SU-DHL-6 (cell line): ENCODE results near the gene FBP1.

Experiments
- EZH2phosphoT487 ChIP-seq: fragments of 200-600 bp; sonication (generic), shearing (Covaris generic); conservative IDR thresholded peaks from 2 replicates; pipeline ENCODE4 v1.6.1; 2018; ENCODE audit warnings: mild to moderate bottlenecking, antibody characterized with exemption, low read length, moderate library complexity, mixed read lengths
- TF ChIP-seq, protein P1 (sequence below): fragments of 200-600 bp; sonication (generic); IDR thresholded peaks from one replicate; pipeline ENCODE4 v1.5.1; 2017; ENCODE audit warnings: antibody characterized with exemption, mild to moderate bottlenecking, low read length, moderate library complexity; ENCODE audit not compliant: insufficient read depth, poor library complexity, severe bottlenecking

DNA sequence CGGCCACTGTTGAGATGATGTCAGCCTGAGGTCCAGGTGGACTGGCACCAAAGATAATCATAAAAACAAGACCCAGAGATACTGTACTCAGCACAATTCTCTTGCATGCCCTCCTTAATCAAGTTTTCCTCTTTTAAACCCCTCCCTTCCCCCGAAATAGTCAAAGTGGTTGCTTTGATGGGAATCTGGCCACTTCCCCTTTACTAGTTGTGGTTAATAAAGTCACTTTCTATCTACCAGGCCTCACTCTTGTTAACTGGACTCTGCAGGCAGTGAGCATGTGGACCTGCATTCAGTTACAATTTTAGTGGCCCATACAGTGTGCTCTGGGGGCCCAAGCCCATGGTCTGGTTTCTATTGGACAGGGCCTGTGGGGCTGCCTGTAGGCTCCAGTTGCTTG is 63.2 kb downstream of the FBP1 start:
- TF ChIP-seq, protein P1, sequence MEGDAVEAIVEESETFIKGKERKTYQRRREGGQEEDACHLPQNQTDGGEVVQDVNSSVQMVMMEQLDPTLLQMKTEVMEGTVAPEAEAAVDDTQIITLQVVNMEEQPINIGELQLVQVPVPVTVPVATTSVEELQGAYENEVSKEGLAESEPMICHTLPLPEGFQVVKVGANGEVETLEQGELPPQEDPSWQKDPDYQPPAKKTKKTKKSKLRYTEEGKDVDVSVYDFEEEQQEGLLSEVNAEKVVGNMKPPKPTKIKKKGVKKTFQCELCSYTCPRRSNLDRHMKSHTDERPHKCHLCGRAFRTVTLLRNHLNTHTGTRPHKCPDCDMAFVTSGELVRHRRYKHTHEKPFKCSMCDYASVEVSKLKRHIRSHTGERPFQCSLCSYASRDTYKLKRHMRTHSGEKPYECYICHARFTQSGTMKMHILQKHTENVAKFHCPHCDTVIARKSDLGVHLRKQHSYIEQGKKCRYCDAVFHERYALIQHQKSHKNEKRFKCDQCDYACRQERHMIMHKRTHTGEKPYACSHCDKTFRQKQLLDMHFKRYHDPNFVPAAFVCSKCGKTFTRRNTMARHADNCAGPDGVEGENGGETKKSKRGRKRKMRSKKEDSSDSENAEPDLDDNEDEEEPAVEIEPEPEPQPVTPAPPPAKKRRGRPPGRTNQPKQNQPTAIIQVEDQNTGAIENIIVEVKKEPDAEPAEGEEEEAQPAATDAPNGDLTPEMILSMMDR: no peak
- TF ChIP-seq EZH2phosphoT487: no peak
